Body of pancreas (tissue), 4 donors: ENCODE data around the gene ATIC.

Experiments
- POLR2A ChIP-seq, 3 donors: fragments of 450-650 bp; IDR thresholded peaks; one replicate each; pipeline ENCODE4 v1.6.1; 2016; ENCODE audit warnings: antibody characterized with exemption in 3 of 3, mild to moderate bottlenecking in 2 of 3
- TF ChIP-seq, protein P1 (sequence below), 7 experiments: fragments of 450-650 bp in 4 of 7; fragments of 200-600 bp in 3 of 7; sonication (generic) in 3 of 7; IDR thresholded peaks; one replicate each; pipeline ENCODE4 v1.5.1; 2016 to 2019; ENCODE audit warnings: antibody characterized with exemption in 7 of 7

DNA sequence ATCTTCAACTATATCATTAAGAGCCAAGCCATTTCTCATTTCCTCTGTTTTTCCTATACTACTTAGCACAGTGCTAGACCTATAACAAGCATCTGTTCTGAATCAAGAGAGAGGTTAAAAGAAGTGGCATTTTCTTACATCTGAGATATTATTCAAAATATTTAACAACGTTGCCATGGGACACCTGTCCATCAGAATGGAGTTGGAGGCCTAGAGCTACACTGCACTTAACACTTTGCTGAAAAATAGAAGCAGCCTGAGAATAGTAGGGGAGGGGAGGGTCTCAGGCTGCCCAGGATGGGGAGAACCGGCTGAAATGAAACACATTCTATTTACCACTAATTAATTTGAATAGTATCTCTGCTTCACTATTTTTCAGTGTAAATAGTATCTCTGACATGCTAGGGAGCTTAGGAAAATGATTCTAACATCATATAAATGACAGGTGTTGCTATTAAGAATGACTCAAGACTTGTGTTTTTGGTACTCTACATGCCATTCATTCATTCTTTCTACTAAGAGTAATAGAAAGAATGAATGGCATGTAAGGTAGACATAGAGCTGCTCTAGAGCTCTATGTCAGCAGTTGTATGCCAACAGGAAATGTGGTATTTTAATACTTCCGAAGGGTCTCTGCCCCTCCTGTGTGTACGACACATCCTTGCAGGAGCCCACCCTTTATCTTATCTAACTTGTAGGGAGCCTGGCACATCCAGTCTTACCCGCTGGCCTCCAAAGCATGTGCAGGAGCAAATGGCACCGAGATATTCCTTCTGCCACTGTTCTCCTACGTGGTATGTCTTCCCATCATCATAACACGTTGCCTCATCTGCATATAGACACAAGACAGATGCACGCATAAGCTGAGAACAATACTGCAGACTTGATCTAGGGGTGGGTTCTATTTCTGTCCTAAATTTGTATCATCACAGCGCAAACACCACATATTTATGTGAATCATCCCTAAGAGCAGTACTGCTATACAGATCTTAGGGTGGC lies 52.6 kb downstream of the ATIC start:
- TF ChIP-seq, protein P1, sequence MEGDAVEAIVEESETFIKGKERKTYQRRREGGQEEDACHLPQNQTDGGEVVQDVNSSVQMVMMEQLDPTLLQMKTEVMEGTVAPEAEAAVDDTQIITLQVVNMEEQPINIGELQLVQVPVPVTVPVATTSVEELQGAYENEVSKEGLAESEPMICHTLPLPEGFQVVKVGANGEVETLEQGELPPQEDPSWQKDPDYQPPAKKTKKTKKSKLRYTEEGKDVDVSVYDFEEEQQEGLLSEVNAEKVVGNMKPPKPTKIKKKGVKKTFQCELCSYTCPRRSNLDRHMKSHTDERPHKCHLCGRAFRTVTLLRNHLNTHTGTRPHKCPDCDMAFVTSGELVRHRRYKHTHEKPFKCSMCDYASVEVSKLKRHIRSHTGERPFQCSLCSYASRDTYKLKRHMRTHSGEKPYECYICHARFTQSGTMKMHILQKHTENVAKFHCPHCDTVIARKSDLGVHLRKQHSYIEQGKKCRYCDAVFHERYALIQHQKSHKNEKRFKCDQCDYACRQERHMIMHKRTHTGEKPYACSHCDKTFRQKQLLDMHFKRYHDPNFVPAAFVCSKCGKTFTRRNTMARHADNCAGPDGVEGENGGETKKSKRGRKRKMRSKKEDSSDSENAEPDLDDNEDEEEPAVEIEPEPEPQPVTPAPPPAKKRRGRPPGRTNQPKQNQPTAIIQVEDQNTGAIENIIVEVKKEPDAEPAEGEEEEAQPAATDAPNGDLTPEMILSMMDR (IDR thresholded peaks at IDR 0.05) = no peak
- TF ChIP-seq POLR2A (IDR thresholded peaks at IDR 0.05) = no peak
